NCI-H2227 (cell line): ENCODE data around the gene GDE1.

ENCODE experiments used
- DNase-seq: peaks from one replicate; lab custom pipeline; 2025; ENCODE audit not compliant: unreplicated experiment; lab: John Stamatoyannopoulos, UW

GDE1 gene

GRCh38 chr16:19490619-19491018, 31.3 kb downstream of the GDE1 start:
- no peak for DNase-seq

DNA sequence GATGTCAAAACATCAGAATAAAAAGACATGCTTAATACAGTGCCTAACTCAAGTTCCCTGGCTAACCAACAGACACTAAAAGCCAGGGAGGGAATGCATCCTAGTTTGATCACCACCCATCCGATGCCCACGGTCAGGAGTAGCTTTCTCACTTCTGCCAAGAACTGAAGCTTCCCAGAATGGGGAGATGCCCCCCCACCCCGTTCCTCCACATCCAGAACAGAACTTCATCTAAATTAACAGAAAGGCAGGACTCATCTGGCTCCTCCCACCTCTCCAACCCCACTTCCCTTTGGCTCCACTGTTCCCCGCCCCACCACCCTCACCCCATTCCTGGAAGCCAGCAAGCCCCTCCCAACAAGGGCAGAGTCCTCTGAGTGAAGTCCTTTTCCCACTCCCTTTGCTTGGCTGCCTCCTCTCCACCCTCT, 33.7 kb downstream of the GDE1 start:
- no peak for DNase-seq

DNA sequence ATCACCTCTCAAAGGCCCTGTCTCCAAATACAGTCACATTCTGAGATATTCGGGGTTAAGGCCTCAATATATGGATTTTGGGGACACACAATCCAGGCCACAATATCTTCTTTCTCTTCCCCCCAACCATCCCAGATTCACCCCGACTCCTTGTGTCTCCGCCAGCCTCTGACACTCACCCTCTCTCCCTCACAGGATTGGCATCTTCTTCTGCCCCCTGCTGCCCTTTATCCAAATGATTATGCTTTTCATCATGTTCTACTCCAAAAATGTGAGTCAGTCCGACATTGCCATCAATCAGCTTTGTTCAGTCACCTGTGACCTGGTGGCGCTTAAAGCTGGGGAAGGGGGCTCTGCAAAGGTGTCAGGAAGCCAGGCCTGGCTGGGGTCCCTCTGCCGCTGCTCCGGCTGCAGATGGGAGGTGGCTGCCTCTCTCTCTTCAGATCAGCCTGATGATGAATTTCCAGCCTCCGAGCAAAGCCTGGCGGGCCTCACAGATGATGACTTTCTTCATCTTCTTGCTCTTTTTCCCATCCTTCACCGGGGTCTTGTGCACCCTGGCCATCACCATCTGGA, 35.1 kb downstream of the GDE1 start:
- no peak for DNase-seq

DNA sequence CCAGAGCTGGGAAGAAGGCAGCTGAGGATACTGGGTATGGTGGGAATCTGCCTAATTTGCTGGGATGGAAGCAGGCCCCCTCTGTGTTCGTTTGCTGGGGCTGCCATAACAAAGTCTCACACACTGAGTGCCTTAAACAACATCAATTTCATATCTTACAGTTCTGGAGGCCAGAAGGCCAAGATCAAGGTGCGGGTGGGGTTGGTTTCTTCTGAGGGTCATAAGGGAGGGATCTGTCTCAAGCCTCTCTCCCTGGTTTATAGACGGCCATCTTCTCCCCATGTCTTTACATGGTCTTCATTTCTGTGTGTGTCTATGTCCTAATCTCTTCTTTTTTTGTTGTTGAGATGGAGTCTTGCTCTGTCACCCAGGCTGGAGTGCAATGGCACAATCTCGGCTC, 35.8 kb downstream of the GDE1 start:
- no peak for DNase-seq

GRCh38 chr16:19485611-19486010, 36.3 kb downstream of the GDE1 start:
- no peak for DNase-seq

DNA sequence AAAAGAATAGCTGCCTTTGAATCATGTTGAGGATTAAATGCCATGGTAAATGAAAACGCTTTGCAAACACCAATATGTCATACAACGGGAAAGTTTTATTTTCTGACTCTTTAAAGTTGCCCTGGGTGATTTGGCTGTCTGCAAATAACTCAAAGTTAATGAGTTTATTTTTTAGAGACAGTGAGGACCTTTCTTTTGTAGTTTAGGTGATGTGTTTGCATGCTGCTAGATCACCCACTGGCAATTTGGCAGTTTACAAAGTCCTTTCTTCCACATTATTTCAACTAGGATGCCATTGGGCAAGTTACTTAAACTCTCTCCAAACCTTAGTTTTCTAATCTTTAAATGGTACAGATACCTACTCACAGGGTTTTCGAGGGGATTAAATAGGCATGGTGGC, 37.8 kb downstream of the GDE1 start:
- no peak for DNase-seq

- no peak for DNase-seq
These were observed 39.6 kb downstream of the GDE1 start for GRCh38 chr16:19482291-19482690.

GRCh38 chr16:19481769-19482168, 40.1 kb downstream of the GDE1 start:
- no peak for DNase-seq

DNA sequence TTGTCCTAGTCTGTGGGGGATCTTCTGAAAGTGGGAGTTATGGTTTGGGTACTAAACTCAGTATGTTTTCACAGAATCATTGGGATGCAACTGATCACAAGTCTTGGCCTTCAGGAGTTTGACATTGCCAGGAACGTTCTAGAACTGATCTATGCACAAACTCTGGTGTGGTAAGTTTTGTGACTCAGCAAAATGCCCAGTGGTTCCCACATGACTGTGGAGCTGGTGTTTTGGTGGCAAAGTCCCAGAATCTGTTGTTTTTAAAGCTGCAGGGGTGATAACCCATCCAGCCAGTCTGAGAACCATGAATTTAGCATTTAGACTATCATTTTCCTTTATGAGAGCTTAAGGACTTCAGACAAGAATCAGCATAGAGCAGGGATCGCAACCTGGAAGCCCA, 40.6 kb downstream of the GDE1 start:
- no peak for DNase-seq

GRCh38 chr16:19479302-19479721, 42.6 kb downstream of the GDE1 start:
- DNase-seq, result no peak

GRCh38 chr16:19478505-19478904, 43.4 kb downstream of the GDE1 start:
- no peak for DNase-seq

GRCh38 chr16:19474617-19475016, 47.3 kb downstream of the GDE1 start:
- peak; percentile 16 for DNase-seq

GRCh38 chr16:19472482-19472881, 49.4 kb downstream of the GDE1 start:
- no peak for DNase-seq

DNA sequence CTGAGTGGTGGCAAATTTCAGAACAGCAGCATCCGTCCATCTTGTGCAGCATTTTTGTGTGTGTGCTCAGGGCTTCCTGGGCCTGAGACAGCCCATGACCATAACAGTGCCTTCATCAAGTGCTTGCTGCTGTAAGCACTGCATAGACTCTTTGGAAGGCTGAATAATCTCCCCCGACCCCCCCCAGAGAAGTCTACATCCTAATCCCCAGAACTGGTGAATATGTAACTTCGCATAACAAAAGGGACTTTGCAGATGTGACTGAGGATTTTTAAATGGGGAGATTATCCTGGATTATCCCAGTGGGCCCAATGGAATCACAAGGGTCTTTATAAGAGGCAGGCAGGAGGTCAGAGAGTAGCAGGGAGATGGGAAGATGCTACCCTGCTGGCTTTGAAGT, 53.6 kb downstream of the GDE1 start:
- DNase-seq, result no peak

- DNase-seq, result no peak
These were observed 58.2 kb downstream of the GDE1 start for GRCh38 chr16:19463468-19464315.

- no peak for DNase-seq
These were observed 61.5 kb downstream of the GDE1 start for GRCh38 chr16:19460397-19460796.

DNA sequence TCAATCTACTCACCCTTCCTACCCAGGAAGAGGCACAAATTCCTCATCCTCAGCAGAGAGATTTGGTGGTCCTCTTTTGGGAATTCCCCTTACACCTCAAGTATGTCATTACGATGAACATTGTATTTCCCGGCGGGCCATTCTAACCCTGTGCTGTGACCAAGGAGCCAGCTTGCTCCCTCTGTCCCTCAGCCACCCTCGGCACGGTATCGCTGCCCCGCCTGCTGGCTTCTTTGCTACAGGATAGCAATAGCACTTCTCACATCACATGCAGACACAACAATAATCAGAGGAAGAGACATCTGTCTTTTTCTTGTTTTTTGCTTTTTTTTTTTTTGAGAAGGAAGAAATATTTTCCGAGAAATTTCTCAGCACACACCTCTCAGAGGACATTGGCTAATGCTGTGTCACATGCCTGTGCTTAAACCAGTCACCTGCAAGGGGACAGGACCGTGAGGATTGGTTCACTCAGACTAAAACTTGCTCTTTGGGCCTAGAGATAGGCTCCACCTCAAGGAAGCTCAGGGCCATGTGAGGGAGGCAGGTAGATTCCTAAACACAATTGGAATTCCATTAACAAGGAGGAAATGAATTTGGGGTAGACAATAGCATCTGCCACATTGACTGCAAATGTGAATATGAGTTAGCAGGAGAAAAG, 63.0 kb downstream of the GDE1 start:
- DNase-seq, result peak; percentile 34
